GM10266 (cell line): ENCODE results near the gene TENT5C.

ENCODE experiments used
- DNase-seq: peaks from one replicate; pipeline ENCODE4 v3.0.0; 2012; ENCODE audit errors: extremely low spot score
- CTCF ChIP-seq: IDR thresholded peaks from 2 replicates; pipeline ENCODE4 v1.5.1; 2012; ENCODE audit warnings: mild to moderate bottlenecking, low read depth; ENCODE audit not compliant: control insufficient read depth, insufficient read depth; ENCODE audit errors: missing control alignments

The TENT5C gene

DNA sequence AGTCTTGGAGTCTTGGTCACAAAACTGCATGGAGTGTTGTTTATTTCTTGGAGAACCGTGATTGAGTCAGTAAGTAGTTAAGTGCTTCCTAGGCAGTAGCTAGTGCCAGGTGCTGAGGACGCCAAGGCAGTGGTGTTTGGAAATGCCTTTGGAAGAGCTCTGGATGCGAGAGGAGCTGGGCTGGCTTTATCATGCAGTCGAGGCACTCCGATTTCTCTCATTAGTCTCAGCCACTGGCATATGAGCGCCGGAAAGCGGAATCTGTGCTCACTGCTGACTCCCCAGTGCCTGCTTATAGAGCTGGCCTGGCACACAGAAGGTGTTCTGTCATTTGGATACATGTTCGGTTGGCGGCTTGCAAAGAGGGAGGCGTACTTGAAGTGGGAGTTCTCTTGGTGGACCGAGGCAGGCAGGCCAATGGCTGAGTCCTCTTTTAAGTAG is 3.6 kb downstream of the TENT5C start:
- no peak for DNase-seq

DNA sequence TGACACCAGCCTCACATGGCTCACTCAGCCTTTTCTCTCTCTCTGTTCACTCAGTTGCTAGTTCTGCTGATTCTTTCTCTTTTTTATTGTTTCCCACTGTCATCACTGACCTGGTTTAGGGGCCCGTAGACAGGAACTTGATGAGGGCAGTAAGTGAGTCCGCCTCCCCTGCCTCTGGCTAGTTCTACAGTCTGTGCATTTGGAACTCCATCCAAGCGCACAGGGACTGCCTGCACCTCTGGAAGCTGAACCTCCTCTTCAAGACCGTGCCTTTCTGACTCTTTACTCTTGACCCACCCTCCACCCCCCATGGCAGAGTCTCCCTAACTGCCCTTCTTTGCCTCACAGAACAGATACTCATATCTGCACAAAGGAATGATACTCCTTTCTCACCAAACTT is 4.2 kb downstream of the TENT5C start:
- DNase-seq: no peak
- no peak for TF ChIP-seq CTCF

More for the DNA sequence above, 3.6 kb downstream of the TENT5C start:
- no peak for TF ChIP-seq CTCF

- TF ChIP-seq CTCF: no peak
- no peak for DNase-seq
Observed at GRCh38 chr1:117611121-117611601, 5.3 kb downstream of the TENT5C start.

- DNase-seq: no peak
- no peak for TF ChIP-seq CTCF
Observed at GRCh38 chr1:117611894-117612483, 6.1 kb downstream of the TENT5C start.

DNA sequence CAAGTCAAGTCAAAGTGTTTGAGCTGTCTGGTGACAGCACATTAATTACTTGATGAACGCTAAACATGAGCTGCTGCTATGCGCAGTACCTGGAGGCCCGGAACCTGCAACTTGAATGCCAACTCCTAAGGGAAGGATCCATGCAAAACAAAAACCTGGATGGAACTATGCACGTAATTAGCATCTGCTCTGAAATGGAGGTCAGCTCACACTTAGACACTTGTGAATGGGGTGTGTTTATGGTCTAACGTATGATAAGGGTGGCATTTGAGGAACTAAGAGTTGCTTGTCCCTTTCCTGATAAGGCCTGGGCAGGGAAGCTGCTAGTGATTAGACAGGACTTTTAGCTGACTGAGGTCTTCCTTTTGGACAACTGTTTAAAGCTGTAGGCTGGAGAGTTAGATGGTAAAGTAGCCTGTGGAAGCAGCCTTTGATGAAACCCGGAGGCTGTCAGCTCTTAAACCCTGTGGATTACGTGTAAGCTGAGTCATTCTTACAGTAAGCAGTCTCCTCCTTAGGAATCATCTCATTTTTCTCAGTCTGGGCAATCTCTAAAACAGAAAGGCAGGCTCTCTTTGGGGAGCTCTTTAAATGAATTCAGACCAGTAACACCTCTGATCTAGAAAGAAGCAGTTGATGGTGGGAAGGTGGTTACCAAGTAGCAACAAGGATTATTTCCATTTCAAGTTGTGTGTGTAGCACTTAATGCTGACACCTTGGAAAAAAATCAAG is 6.8 kb downstream of the TENT5C start:
- no peak for DNase-seq
- TF ChIP-seq CTCF: no peak

DNA sequence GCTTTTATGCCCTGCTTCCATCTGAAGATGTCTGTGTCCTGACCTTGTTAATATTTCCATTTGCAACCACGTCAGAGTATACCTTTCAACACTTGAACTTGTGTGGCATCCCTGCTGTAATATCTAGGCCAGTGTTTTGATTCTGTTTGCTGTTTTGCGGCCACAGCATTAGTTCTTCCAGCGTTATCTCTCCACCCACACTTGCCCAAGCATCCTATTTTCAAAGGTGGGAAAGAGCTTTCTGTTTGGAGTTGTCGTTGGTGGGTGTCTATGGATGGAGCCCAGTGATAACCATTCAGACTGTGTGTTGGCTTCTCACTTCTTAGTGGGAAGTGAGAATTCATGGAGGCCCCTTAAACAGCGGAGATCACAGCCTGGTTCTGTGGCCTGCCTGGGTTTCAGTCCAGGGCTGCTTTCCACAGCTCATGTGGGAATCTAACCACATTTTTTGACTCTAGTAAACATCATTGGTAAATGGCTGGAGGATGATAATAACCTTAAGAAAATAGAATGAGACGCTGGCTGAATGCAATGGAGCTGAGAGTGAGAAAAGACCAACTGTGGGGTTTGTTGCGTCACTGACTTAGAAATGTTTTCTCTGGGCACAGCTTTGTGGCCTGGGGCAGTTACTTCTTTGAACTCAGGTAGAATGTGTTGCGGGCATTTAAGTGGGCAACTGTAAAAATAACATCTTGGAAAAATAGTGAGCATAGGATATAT is 7.6 kb downstream of the TENT5C start:
- no peak for DNase-seq
- TF ChIP-seq CTCF: no peak
